ENCODE results near the gene UGGT1. TPM values are rescaled to one million over a fixed set of nuclear protein-coding genes. Genes with fewer than 3 reads are reported as not detected.

The UGGT1 gene
- total RNA-seq, 1 donor from 2014 or later, result 68.0 TPM

DNA sequence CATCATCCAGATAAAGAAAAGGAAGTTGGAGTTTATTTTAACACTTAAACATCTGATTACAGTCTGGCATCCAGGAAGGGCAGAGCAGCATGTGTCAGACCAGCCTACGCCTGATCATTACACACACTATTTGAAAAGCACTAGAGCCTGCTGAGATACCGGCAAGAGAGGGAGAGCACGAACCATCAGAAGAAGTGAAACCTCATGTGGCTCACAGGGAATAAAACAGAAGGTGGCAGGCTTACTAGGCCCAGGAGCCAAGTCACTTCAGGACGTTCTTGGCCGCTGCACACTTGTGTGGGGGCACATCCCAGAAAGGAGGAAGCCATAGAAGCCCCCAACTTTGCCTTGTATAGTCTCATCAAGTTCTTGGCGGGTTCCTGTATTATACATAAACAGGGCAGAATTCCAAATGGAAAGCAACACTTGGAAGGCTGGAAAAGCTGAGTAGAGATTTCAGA lies 105.5 kb downstream of the UGGT1 start:
- no peak overlapping the region for H3K27ac Mint-ChIP-seq (ENCODE audit: unreplicated experiment)
- peak; percentile 52 for DNase-seq (ENCODE audit: low read depth)
- TF ChIP-seq EZH2 (IDR thresholded peaks at IDR 0.05; ENCODE audit: insufficient read depth, low read length), result no peak
- TF ChIP-seq, protein P1, sequence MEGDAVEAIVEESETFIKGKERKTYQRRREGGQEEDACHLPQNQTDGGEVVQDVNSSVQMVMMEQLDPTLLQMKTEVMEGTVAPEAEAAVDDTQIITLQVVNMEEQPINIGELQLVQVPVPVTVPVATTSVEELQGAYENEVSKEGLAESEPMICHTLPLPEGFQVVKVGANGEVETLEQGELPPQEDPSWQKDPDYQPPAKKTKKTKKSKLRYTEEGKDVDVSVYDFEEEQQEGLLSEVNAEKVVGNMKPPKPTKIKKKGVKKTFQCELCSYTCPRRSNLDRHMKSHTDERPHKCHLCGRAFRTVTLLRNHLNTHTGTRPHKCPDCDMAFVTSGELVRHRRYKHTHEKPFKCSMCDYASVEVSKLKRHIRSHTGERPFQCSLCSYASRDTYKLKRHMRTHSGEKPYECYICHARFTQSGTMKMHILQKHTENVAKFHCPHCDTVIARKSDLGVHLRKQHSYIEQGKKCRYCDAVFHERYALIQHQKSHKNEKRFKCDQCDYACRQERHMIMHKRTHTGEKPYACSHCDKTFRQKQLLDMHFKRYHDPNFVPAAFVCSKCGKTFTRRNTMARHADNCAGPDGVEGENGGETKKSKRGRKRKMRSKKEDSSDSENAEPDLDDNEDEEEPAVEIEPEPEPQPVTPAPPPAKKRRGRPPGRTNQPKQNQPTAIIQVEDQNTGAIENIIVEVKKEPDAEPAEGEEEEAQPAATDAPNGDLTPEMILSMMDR (IDR thresholded peaks at IDR 0.05; ENCODE audit: insufficient read depth, low read depth, low read length), result no peak

DNA sequence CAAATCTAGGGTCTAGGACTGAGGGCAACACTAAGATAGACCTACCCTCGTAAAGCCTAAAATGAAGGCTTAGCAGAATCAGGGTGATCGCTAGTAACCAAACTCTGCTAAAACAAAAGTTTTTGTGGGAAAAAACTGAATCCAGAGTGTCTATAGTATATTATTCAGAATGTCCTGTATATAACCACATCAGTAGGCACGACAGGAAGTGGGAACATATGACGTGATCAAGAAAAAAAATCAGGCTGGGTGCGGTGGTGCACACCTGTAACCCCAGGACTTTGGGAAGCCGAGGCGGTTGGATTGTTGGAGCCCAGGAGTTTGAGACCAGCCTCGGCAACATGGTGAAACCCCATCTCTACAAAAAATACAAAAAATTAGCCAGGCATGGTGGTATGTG lies 106.1 kb downstream of the UGGT1 start:
- Histone ChIP-seq H3K4me3 (ENCODE audit: insufficient read depth, low read depth, low read length) (no peak overlapping the region), H2AFZ (ENCODE audit: low read depth, low read length) (no peak overlapping the region), H4K20me1 (ENCODE audit: insufficient read depth, low read length) (peaks cover 5% of the 10 kb centered on the region), H3K36me3 (ENCODE audit: insufficient read depth, low read length) (no peaks in the 10 kb centered on the region), H3K4me1 (ENCODE audit: insufficient read depth, low read length) (peaks cover 10% of the 10 kb centered on the region), H3K9ac (ENCODE audit: low read length) (no peak overlapping the region), H3K27ac (ENCODE audit: low read depth, low read length) (no peak overlapping the region), H3K4me2 (ENCODE audit: low read length) (no peak overlapping the region), H3K79me2 (ENCODE audit: insufficient read depth, low read length) (no peaks in the 10 kb centered on the region), H3K27me3 (ENCODE audit: insufficient read depth, low read length) (no peaks in the 10 kb centered on the region), H3K9me3 (ENCODE audit: insufficient read depth, low read depth, low read length) (no peaks in the 10 kb centered on the region)
- TF ChIP-seq, protein P1 (IDR thresholded peaks at IDR 0.05; ENCODE audit: insufficient read depth, low read depth, low read length), result no peak
- no peak for TF ChIP-seq EZH2 (IDR thresholded peaks at IDR 0.05; ENCODE audit: insufficient read depth, low read length)
- no peaks in the 10 kb centered on the region for H3K4me1 Mint-ChIP-seq (ENCODE audit: low read depth, unreplicated experiment)
- no peaks in the 10 kb centered on the region for H3K9me3 Mint-ChIP-seq (ENCODE audit: unreplicated experiment)
- peaks cover 4% of the 10 kb centered on the region for H3K36me3 Mint-ChIP-seq (ENCODE audit: low read depth, unreplicated experiment)
- no peak overlapping the region for H3K4me3 Mint-ChIP-seq (ENCODE audit: unreplicated experiment)
- H3K27ac Mint-ChIP-seq (ENCODE audit: unreplicated experiment), result no peak overlapping the region
- DNase-seq (ENCODE audit: low read depth) (no peak), FAIRE-seq (no peak)
- no peaks in the 10 kb centered on the region for H3K27me3 Mint-ChIP-seq (ENCODE audit: low read depth, unreplicated experiment)

More for the DNA sequence above, 105.5 kb downstream of the UGGT1 start:
- H2AFZ ChIP-seq (ENCODE audit: low read depth, low read length), result no peak overlapping the region
- peak overlapping the region; percentile 56 for H3K4me2 ChIP-seq (ENCODE audit: low read length)
- peaks cover 7% of the 10 kb centered on the region for H3K36me3 Mint-ChIP-seq (ENCODE audit: low read depth, unreplicated experiment)
- H3K9ac ChIP-seq (ENCODE audit: low read length), result peak overlapping the region; percentile 51
- H3K79me2 ChIP-seq (ENCODE audit: insufficient read depth, low read length), result no peaks in the 10 kb centered on the region
- no peaks in the 10 kb centered on the region for H3K27me3 ChIP-seq (ENCODE audit: insufficient read depth, low read length)
- H3K4me1 ChIP-seq (ENCODE audit: insufficient read depth, low read length), result peaks cover 10% of the 10 kb centered on the region
- H4K20me1 ChIP-seq (ENCODE audit: insufficient read depth, low read length), result peaks cover 5% of the 10 kb centered on the region
- H3K4me3 Mint-ChIP-seq (ENCODE audit: unreplicated experiment), result no peak overlapping the region
- H3K9me3 Mint-ChIP-seq (ENCODE audit: unreplicated experiment), result no peaks in the 10 kb centered on the region
- H3K27me3 Mint-ChIP-seq (ENCODE audit: low read depth, unreplicated experiment), result no peaks in the 10 kb centered on the region
- peak overlapping the region; percentile 21 for H3K27ac ChIP-seq (ENCODE audit: low read depth, low read length)
- H3K4me3 ChIP-seq (ENCODE audit: insufficient read depth, low read depth, low read length), result no peak overlapping the region
- H3K36me3 ChIP-seq (ENCODE audit: insufficient read depth, low read length), result peaks cover 3% of the 10 kb centered on the region
- no peaks in the 10 kb centered on the region for H3K9me3 ChIP-seq (ENCODE audit: insufficient read depth, low read depth, low read length)
- FAIRE-seq, result no peak
- H3K4me1 Mint-ChIP-seq (ENCODE audit: low read depth, unreplicated experiment), result no peaks in the 10 kb centered on the region

DNA sequence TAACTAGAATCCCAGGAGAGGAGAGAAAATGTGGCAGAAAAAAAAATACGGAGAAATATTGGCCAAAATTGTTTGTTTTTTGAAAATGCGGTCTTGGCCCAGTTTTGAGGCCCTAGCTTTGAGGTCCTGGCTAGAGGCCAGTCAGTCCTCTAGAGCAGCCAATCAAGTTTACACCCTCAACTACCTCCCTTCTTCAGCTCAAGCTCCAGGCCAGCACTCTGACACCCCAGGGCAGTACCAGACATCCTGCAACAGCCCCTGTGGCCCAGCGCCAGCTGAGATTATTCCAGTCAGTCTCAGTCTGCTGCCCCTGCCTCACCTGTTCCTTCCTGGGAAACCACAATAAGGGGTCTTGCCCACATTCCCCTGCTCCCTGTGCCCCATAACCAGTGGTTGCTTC lies 107.7 kb downstream of the UGGT1 start:
- Mint-ChIP-seq H3K27me3 (ENCODE audit: low read depth, unreplicated experiment) (no peaks in the 10 kb centered on the region), H3K4me3 (ENCODE audit: unreplicated experiment) (no peak overlapping the region), H3K27ac (ENCODE audit: unreplicated experiment) (no peak overlapping the region), H3K9me3 (ENCODE audit: unreplicated experiment) (no peaks in the 10 kb centered on the region), H3K36me3 (ENCODE audit: low read depth, unreplicated experiment) (peaks cover 3% of the 10 kb centered on the region), H3K4me1 (ENCODE audit: low read depth, unreplicated experiment) (no peaks in the 10 kb centered on the region)
- H3K9ac ChIP-seq (ENCODE audit: low read length), result no peak overlapping the region
- DNase-seq (ENCODE audit: low read depth) (no peak), FAIRE-seq (no peak)
- no peaks in the 10 kb centered on the region for H3K79me2 ChIP-seq (ENCODE audit: insufficient read depth, low read length)
- peaks cover 5% of the 10 kb centered on the region for H4K20me1 ChIP-seq (ENCODE audit: insufficient read depth, low read length)
- no peaks in the 10 kb centered on the region for H3K36me3 ChIP-seq (ENCODE audit: insufficient read depth, low read length)
- H2AFZ ChIP-seq (ENCODE audit: low read depth, low read length), result no peak overlapping the region
- H3K27ac ChIP-seq (ENCODE audit: low read depth, low read length), result no peak overlapping the region
- no peak overlapping the region for H3K4me2 ChIP-seq (ENCODE audit: low read length)
- no peak overlapping the region for H3K4me3 ChIP-seq (ENCODE audit: insufficient read depth, low read depth, low read length)
- TF ChIP-seq, protein P1 (IDR thresholded peaks at IDR 0.05; ENCODE audit: insufficient read depth, low read depth, low read length), result no peak
- no peak for TF ChIP-seq EZH2 (IDR thresholded peaks at IDR 0.05; ENCODE audit: insufficient read depth, low read length)
- no peaks in the 10 kb centered on the region for H3K27me3 ChIP-seq (ENCODE audit: insufficient read depth, low read length)
- H3K9me3 ChIP-seq (ENCODE audit: insufficient read depth, low read depth, low read length), result no peaks in the 10 kb centered on the region
- peaks cover 10% of the 10 kb centered on the region for H3K4me1 ChIP-seq (ENCODE audit: insufficient read depth, low read length)
